Islet of Langerhans (tissue), 1 donor: ENCODE data around the gene ZBTB46.

Source experiments
- FAIRE-seq: peaks from one replicate; lab custom pipeline; 2011; peaks lifted over from hg19 to GRCh38; lab: Jason Lieb, UNC

The ZBTB46 gene

DNA sequence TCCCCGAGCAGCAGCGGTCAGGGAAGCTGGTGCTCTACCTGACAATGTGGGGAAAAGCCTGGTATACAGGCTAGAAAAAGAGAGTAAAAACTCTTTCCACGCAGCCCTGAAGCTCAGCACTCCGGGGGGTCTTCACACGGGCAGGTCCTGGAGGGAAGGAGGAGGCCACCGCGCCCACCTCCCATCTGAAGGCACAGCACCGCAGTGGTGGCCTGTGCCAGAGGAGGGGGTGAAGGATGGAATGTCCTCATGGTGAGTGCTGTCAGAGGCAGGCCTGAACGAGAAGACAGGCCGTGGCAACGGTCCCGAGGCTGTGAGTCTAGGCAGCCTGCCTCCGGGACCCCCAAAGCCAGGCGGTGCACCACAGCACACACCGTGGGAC lies 85.6 kb downstream of the ZBTB46 start:
- no peak for FAIRE-seq

GRCh38 chr20:63744574-63745423 lies 86.3 kb downstream of the ZBTB46 start:
- FAIRE-seq = no peak

DNA sequence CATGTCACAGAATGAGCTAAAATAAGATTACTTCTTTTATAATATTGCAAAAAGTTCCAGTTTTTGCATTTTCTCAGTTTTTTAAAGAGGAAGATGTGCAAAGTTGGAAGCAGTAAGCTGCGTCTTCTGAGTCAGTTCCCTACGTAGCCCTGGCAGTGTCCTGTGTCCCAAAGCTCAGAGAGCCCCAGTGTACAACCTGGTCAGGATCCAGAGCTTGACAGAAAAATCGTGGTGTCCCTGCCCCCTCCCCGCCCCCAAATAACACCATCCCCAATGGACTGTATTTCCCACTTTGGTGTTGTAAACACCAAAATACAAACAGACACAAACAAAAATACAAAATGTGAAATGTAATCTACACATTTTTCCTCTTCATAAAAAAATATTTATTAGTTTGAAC lies 86.9 kb downstream of the ZBTB46 start:
- no peak for FAIRE-seq

GRCh38 chr20:63743210-63743970 lies 87.7 kb downstream of the ZBTB46 start:
- no peak for FAIRE-seq

- FAIRE-seq = no peak
These were observed 88.6 kb downstream of the ZBTB46 start for GRCh38 chr20:63742381-63743024.

DNA sequence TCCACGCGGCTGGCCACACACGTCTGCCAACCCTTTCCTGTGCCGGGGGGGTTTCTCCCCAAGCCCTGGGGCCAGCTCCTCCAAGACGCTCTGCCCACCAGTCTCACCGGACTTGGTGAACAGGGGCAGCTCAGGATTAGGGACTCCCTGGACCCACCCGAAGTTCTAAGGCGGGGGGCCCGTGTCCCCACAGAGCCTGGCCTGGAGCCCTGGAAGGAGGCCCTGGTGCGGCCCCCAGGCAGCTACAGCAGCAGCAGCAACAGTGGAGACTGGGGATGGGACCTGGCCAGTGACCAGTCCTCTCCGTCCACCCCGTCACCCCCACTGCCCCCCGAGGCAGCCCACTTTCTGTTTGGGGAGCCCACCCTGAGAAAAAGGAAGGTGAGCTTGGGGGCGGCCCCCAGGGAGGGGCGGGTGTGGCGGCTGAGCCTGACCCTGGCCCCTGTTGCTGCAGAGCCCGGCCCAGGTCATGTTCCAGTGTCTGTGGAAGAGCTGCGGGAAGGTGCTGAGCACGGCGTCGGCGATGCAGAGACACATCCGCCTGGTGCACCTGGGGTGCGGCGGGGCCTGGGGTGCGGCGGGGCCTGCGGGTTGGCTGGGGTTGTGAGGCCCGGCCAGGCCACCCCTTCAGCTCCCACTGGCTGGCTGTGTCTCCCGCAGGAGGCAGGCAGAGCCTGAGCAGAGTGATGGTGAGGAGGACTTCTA lies 89.2 kb downstream of the ZBTB46 start:
- FAIRE-seq = no peak

GRCh38 chr20:63741354-63741675 lies 89.7 kb downstream of the ZBTB46 start:
- FAIRE-seq = no peak

- FAIRE-seq = no peak
These were observed 90.3 kb downstream of the ZBTB46 start for GRCh38 chr20:63740627-63741353.

DNA sequence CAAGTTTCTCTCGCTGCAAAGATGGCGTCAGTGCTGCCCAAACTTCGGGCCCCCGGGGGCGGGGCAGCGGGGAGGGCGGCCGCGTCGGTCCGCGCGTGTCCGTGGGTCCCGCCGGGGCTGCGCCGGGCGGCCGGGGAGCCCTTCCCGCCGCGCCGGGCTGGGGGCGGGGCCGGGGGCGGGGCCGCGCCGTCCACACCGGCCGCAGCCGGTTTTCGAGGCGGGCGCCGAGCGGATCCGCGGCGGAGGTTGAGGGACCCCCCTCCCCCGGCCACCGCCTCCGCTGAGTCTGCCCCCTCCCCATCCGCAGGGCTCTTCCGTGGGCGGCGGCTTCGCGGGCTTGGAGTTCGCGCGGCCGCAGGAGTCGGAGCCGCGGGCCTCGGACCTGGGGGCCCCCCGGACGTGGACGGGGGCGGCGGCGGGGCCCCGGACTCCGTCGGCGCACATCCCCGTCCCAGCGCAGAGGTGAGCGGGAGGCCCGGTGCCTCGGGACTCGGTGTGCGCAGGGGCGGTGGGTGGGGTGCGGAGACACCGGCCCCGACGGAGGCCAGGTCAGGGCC lies 90.9 kb downstream of the ZBTB46 start:
- no peak for FAIRE-seq

DNA sequence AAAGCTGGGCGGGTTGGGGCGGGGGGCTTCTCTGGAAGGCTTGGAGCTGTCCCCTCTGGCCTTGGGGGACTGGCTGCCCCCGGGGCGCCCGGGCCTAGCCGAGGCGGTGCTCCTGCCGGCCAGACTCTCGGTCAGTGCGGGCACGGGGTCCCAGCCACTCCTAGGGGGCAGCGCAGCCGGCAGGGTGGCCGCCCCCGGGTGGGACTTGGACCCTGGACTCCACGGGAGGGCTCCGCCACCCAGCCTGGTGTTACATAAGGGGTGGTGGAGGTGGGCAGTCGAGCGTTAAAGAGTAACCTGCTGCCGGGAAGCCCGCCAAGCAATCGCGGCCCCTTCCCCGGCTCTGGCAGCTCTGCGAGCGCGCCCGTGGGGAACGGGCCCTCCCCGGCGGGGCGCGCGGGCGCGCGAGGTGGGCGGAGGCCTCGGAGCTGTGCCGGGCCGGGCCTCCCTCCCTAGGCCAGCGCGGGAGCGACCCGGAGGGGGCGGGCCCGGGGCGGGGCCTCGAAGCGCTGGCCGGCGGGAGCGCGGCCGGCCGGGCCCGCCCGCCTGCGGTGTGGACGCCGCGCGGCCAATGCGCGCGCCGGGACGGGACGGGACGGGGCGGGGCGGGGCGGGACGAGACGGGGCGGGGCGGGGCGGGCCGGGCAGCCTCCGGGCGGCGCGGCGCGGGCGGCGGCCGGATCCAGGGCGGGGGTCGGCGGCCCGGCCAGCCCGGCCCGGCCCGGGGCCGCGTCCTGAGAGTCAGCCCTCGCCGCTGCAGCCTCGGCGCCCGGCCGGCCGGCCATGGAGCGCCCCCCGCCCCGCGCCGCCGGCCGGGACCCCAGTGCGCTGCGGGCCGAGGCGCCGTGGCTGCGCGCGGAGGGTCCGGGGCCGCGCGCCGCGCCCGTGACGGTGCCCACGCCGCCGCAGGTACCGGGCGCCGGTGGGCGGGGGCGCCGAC lies 91.7 kb downstream of the ZBTB46 start, which contains the start of gene SLC2A4RG:
SLC2A4RG (plus strand) TSS at position 647 of the 940 bp plus-strand sequence; CDS start at position 784, 137 bp downstream.
- FAIRE-seq = no peak

GRCh38 chr20:63738687-63739129 lies 92.4 kb downstream of the ZBTB46 start:
- FAIRE-seq = no peak

GRCh38 chr20:63737945-63738686 lies 92.9 kb downstream of the ZBTB46 start:
- FAIRE-seq = no peak

DNA sequence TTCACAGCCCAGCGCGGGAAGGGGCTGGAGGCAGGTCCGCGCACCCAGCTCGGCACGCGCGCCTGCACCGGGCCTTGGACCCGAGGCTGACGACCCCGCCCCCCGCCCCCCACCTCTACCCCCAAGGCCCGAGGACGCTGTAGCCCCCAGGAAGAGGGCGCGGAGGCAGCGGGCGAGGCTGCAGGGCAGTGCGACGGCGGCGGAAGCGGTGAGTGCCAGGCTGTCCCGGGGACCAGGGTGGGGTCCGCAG lies 93.4 kb downstream of the ZBTB46 start:
- no peak for FAIRE-seq

DNA sequence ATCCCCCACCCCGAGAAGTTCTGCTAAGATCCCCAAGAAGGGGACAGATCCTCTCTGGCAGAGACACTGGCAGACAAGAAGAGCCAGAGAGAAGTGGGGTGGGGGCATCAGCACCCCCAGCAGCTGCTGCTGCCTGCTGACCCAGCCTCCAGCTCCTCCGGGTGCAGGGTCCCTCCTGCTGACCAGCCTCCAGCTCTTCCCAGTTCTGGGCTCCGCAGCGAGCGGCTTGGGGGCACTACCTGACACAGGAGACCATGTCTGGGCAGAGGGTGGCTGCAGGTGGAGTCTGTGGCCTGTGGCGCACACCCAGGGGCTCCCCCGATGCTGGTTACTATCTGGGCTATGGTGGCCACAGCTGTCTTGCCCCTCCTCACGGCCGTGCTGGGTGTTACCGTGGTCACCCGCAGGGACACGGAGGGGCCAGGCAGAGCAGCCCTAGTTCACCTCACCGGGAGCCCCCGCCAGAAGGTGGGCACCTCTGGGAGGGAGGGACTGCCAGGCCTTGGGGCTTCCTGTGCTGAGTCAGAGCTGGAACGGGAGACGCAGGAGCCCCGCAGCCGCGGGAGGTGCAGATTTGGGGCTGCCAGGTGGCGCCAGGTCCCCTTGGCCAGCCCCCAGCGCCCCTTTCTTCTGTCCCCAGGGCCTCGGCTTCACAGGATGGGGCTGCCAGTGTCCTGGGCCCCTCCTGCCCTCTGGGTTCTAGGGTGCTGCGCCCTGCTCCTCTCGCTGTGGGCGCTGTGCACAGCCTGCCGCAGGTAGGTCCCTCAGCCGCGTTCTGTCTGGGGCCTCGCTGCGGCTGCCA lies 94.0 kb downstream of the ZBTB46 start:
- FAIRE-seq = no peak

GRCh38 chr20:63735859-63736718 lies 95.0 kb downstream of the ZBTB46 start, which contains the start of gene LIME1:
Gene LIME1 (plus strand): TSS chr20:63736664. CDS start chr20:63737550, 886 bp downstream.
- no peak for FAIRE-seq

GRCh38 chr20:63734946-63735858 lies 95.9 kb downstream of the ZBTB46 start:
- no peak for FAIRE-seq
